ENCODE measurements around the gene C1GALT1C1L. TPM values are rescaled to one million over a fixed set of nuclear protein-coding genes. Genes with fewer than 3 reads are reported as not detected.

The C1GALT1C1L gene
- total and polyA plus RNA-seq, 2 of the 13 experiments (the other 11 are each of a cell fraction or from before 2014, with no cell fraction given): 1.3 to 2.4 TPM

GRCh38 chr2:43631618-43632317 lies 44.5 kb downstream of the C1GALT1C1L start (continued):
- TF ChIP-seq CTCF (CRISPR knock-in tag; IDR thresholded peaks at IDR 0.05) (no peak), LRRFIP1 (CRISPR knock-in tag; conservative IDR thresholded peaks at IDR 0.05) (no peak), SKI (IDR thresholded peaks at IDR 0.05; ENCODE audit: partially characterized antibody) (no peak), PATZ1 (CRISPR knock-in tag; IDR thresholded peaks at IDR 0.05) (no peak), E2F5 (CRISPR knock-in tag; conservative IDR thresholded peaks at IDR 0.05) (no peak)

Other genes starting within 250 kb of the C1GALT1C1L start
- 21.7 and 30.9 TPM in 2 replicates for gene THADA, start 80.4 kb downstream of the C1GALT1C1L start, total RNA-seq (2016; rRNA removed; fragmentation: Illumina TruSeq; extraction: Trizol)
- 11.7 and 12.7 TPM in 2 replicates for gene THADA, start 80.4 kb downstream of the C1GALT1C1L start, polyA plus RNA-seq (2011; rRNA removed)
- 0.52 and 1.1 TPM in 2 replicates for gene PLEKHH2, start 39.2 kb downstream of the C1GALT1C1L start, total RNA-seq (2016; rRNA removed; fragmentation: Illumina TruSeq; extraction: Trizol)
- 3.0 and 3.1 TPM in 2 replicates for gene PLEKHH2, start 39.2 kb downstream of the C1GALT1C1L start, polyA plus RNA-seq (2011; rRNA removed)
- gene DYNC2LI1, start 97.6 kb upstream of the C1GALT1C1L start, total RNA-seq (2016; rRNA removed; fragmentation: Illumina TruSeq; extraction: Trizol): 23.2 and 27.9 TPM in 2 replicates
- 10.2 and 16.9 TPM in 2 replicates for gene DYNC2LI1, start 97.6 kb upstream of the C1GALT1C1L start, polyA plus RNA-seq (2011; rRNA removed)
- 5.8 and 15.1 TPM in 2 replicates for gene ABCG5, start 162.4 kb upstream of the C1GALT1C1L start, total RNA-seq (2016; rRNA removed; fragmentation: Illumina TruSeq; extraction: Trizol)
- gene ABCG5, start 162.4 kb upstream of the C1GALT1C1L start, polyA plus RNA-seq (2011; rRNA removed): 38.8 and 39.0 TPM in 2 replicates
- 6.8 and 8.8 TPM in 2 replicates for gene ABCG8, start 162.5 kb upstream of the C1GALT1C1L start, total RNA-seq (2016; rRNA removed; fragmentation: Illumina TruSeq; extraction: Trizol)
- 8.1 and 10.0 TPM in 2 replicates for gene ABCG8, start 162.5 kb upstream of the C1GALT1C1L start, polyA plus RNA-seq (2011; rRNA removed)